ENCODE results near the gene PACSIN2. TPM values are rescaled to one million over a fixed set of nuclear protein-coding genes. Genes with fewer than 3 reads are reported as not detected.
"Not testable (repeated sequence)": the region's sequence is repeated elsewhere in the genome, so short reads cannot be mapped to it uniquely, and the experiment has no call there.

The PACSIN2 gene
- total RNA-seq, 1 donor from 2014 or later = 78.5 TPM

DNA sequence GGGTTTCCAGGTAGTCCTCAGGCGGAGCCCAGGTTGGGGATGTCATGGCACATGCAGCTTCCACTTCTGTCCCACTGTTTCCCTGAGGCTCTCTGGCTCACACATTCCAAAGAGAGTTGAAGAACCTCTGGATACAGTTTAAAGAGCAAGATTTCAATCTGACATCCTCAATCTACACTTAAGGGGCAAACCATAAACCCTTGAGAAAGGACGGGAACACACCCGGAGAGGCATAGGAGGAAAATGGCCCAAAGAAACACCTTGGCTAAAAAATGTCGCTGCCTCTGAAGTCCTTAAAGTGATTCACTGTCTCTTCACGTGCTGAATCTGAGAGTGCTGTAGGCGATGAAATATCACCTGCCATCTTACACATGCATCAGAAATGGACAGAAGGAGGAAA, 87.0 kb downstream of the PACSIN2 start:
- DNase-seq (ENCODE audit: low spot score) = no peak

DNA sequence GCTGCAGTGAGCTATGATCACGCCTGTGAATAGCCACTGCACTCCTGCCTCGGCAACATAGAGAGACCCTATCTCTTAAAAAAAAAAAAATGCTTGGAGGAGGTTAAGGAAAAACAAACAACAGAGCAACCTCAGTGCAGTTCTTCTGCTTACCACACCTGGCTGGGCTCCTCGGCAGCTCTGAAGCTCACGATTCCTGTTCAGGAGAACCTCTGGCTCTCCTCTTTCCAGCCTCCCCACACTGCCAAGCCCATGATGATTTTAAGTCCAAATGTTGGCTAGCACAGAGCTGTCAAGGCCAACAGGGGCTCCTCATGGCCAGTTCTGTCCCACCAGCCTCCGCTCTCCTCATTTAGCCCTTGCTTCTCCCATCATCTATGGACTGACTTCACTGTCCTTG, 88.2 kb downstream of the PACSIN2 start:
- no peak for DNase-seq (ENCODE audit: low spot score)

DNA sequence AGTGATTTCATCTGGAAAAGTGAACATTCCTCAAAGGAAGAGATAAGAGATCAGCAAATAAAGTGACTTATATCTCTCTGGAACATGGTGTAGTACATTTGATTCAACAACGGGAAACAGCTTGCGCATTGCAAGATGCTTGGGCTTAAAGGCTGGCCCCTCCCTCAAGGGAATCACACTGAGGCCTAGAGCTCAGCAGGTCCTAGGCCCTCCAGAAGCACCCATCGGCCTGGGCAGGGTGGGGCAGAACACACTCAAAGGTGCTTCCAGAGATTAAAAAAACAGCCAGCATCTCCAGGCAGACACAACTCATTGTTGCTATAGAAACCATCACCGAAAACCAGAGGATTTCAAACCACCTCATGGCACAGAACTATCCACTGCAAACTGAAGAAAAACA, 88.8 kb downstream of the PACSIN2 start:
- DNase-seq (ENCODE audit: low spot score) = no peak

DNA sequence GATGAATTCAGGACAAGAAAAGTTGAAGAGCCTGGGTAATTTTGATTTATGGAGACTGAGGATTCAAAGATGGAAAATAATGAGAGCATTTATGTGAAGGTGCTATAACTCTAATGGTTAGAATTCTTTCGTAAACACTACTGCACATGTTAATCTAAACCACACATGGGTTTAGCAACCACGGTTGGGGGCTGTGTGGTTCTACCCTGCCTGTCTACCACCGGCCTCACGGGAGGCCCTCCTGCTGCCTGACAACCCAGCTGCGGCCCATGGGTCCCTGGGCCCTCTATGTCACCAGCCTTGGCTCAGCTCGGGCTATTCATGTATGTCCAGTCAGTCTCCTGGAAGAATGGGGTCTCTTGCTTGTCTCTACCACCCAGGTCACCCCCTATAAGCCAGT, 89.4 kb downstream of the PACSIN2 start:
- DNase-seq (ENCODE audit: low spot score) = no peak

DNA sequence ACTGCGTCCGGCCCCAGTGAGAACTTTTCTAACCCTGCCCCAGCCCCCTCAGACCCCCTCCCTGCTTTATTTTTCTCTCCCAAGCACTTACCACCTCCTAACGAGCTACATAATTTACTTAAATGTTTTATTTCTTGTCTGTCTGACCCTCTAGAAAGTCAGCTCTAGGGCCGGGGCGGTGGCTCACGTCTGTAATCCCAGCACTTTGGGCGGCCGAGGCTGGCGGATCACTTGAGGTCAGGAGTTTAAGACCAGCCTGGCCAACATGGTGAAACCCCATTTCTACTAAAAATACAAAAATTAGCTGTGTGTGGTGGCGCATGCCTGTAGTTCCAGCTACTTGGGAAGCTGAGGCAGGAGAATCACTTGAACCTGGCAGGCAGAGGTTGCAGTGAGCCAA, 89.9 kb downstream of the PACSIN2 start:
- DNase-seq (ENCODE audit: low spot score) = not testable (repeated sequence)

DNA sequence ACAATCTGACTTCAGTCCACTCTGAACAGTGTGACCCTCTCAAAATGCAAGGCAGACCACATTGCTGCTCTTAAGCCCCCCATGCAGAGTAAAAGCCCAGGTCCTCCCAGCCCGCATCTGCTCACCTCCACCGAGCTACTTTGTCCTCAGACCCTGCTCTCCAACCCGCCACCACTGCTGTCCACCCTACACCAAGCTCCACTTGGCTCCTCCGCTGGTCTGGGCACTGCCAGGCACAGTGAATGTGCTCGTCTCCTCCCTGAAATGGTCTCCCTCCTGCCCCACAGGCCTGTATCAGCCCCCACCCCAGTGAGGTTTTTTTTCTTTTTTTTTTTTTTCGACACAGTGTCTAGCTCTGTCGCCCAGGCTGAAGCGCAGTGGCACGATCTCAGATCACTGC, 90.5 kb downstream of the PACSIN2 start:
- no peak for DNase-seq (ENCODE audit: low spot score)

DNA sequence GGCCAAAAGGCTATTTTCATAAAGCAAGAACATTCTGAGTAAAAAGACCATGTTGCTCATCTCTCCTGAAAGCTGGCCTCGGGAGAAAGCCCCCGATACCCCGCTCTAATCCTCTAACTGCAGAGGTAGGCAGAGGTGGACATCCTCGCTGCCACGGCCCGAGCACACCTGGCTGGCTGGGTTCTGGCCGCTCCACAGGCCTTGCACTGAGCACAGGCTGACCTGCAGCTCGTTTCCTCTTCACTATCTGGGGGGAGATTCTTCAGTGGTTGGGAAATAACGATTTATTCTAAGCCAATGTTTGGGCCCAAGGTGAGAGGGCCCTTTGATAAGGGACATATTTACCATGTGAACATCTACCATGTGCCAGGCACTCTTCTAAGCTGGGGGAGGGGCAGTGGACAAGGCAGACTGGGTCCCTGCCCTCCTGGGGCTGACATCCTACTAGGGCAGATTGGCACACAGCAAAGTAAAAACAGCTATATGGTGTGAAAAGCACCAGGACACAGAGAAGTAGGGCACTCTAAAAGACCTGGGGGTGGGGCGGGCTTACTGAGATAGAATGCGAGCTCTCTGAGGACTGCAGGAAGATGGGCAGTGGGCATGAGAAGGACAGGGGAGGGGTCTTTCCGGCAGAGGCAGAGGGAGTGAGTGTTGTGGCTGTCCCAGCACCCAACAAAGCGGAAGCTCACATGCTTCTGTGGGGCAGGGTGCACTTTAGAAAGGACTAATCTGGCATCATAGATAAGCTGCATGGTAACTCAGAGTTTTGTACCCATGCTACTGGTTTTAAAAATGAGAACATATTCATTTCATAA, 92.4 kb downstream of the PACSIN2 start:
- DNase-seq (ENCODE audit: low spot score) = no peak

DNA sequence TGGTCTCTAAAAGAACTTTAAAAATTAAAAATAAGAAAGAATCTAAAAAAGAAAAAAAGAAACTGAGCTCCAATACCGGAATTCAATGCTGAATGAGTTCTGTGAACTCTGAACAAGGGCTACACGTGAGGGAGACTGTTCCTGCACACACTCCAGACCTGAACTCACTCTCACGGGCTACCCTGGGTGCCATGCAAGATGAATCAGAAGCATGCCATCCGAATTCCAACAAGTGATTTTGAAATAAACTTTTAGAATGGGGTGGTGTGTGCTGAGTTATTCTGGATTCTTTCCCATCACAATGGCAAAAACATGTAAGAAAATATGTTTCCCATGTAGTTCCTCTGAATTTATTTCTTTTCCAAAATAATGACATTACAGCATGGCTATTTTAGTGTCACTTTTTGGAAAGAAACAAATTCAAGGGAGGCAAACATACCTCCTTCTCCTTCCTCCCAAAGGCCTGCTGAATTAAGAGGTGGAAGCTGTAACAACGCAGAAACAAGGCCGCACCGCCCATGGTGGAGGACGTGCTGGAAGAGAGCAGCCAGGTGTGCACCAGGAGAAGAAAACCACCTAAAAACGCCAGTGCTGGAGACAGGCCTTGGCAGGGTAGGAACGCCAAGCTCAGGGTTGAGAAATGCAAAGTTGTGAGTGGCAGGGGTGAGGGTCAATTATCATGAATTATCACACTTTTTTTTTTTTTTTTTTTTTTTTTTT, 94.7 kb downstream of the PACSIN2 start:
- DNase-seq (ENCODE audit: low spot score) = no peak

DNA sequence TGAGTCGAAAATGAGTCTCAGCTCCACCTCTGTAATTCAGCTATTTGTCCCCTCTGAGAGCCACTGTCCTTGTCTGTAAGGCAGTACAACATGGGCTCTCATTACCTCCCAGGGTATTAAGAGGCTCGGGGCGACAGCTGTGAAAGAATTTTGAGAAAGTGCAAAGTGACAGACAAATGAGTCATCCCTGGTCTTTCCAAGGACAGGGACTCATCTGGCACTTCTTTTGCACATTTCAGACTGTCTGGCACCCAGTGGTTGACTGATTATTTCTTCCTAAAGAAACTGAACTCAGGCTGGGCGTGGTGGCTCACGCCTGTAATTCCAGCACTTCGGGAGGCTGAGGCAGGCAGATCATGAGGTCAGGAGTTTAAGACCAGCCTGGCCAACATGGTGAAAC, 95.8 kb downstream of the PACSIN2 start:
- no peak for DNase-seq (ENCODE audit: low spot score)

DNA sequence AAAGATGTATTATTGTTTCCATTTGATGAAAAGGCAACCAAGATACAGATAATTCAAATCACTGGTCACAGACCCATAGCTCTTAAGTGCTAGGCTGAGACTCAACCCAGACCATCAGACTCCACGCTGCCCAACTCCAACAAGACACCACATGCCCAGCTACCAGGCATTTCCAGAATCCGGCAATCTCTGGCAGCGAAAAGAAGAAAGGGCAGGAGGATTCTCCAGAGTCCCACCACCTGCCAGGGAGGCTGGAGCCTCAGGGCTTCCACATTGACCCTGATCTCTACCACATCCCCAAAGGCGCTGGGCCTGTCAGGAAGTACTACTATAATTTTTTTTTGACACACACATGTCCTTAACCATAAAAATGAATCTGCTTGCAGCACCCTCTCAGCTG, 96.4 kb downstream of the PACSIN2 start:
- no peak for DNase-seq (ENCODE audit: low spot score)

DNA sequence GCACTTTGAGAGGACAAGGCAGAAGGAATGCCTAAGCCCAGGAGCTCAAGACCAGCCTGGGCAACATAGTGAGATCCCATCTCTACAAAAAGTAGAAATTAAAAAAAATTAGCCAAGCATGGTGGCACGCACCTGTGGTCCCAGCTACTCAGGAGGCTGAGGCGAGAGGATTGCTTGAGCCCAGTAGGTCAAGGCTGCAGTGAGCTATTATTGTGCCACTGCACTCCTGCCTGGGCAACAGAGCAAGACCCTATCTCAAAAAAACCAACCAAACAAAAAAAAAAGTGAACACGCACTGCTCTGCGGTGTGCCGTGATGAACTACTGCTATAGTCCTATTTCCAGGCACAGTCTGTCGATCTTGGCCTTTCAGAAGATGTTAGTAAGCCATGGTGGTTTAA, 97.6 kb downstream of the PACSIN2 start:
- DNase-seq (ENCODE audit: low spot score) = not testable (repeated sequence)

DNA sequence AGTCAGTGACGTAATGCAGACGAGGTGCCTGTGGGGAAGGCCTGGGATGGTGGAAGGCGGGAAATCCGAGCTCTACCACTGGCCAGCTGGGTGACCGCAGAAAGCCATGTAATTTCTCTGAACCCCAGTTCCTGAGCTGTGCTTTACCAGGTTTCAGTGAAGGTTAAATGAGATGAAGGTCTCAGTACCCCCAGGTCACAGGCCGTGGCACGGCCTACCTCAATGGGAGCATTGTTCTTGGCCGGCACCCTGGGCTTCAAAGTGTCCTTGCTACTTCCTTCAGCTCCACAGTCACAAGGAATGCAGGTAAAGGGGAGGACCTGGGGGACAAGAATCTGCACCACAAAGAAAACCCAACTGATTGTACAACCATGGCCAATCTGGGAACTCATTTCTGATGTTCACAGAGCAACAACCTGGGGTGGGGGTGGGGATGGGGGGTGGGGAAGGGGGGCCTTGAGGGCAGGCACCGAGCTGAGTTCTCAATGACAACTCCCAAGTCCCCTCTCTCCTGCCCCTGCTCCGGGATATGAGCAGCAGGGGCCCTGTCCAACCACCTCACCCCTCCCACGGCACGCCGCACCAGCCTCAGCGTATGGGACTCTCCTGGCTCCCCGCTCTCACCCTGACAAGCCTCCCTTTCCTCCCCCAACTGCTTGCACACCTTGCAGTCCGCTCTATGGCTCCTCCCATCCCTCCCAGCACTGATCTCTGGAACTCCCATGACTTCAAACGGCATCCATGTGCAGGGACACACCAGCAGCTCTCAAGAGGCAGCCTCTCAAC, 98.8 kb downstream of the PACSIN2 start:
- no peak for DNase-seq (ENCODE audit: low spot score)

DNA sequence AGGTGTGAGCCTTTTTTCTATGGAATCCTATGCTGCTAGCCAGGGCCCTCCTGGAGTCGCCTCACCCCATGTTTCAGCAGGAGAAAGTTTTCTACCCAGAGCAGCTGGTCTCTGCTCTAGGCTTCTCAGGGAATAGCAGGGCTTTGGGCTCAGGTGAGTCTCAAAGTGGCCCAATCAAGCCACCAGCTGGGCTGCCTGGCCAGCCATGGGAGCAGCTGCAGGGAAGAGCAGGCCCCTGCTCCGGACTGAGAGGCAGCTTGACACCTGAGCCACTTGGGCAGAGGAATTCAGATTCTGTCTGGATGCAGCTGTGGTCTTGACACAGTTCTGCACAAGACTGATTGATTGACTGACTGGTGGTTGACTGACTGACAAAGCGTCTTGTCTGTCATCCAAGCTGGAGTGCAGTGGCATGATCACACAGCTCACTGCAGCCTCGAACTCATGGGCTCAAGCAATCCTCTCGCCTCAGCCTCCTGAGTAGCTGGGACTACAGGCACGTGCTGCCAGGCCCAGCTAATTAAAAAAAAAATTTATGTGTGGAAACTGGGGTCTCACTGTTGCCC, 100.4 kb downstream of the PACSIN2 start:
- DNase-seq (ENCODE audit: low spot score) = no peak

DNA sequence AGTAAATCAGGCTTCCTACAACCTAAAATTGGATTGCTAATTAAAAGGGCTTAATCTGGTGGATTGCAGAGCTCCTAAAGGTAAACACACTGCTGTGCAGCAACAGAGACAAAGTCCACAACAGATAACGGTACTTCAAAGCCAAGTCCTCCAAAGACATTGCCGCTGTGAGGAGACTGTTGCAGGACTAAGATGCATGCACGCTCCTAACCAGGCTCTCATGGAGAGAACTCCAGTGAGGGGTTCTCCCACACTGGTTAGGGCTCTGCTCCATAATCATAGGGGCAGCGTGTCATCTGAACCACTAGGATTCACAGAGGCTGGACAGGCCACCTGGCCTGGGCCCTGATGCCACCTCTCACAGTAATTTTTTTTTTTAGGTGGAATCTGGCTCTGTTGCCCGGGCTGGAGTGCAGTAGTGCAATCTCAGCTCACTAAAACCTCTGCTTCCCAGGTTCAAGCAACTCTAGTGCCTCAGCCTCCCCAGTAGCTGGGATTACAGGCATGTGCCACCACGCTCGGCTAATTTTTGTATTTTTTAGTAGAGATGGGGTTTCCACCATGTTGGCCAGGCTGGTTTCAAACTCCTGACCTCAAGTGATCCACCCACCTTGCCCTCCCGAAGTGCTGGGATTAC, 101.0 kb downstream of the PACSIN2 start:
- DNase-seq (ENCODE audit: low spot score) = no peak

DNA sequence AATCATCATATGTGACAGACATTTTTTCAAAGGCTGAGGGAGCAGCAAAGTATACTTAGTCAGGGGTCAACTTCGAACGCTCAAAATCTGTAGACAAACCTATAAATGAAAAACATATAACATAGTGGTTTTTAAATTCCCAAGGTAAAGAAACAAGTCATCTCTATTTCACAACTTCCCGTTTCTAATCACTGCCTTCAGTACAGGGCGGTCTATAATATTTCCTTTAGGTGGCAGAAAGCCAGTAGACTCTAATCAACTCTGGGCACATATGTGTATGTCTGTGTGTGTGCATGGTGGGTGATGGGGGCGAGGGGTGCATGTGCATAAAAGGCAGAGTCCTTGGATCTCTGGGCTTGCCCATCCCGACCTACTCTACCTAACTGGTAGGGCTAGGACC, 102.9 kb downstream of the PACSIN2 start:
- DNase-seq (ENCODE audit: low spot score) = no peak

DNA sequence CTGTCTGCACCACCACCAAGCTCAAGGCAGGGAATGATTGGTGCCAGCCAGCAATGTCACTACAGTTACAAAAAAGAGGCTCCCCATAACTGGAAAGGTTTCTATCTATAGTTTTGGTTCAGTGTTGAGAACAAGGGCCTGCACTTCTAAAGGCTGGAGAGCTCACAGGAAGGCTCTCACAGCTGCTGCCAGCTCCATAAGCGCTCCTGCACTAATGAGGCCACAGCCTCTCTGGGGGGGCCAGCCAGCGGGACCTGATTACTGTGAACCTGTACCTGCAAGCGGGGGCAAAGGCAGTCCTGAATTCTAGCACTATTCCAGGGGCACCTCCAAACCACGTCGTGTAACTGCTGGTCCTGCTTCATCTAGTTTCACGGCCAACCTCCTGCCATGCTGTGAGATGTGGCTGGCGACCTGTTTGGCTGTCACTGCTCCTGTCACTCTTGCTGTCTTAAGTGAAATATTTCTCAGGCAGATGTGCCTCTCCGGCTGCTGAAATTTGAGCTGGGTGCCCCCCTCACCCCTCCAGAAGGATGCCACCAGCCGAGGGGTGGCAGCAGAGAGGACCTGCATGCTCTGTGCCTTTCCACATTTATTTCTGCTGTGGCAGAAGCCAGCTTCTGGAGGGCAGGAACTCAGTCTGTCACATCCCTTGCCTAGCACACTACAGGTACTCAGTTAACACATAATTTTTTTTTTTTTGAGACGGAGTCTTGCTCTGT, 104.6 kb downstream of the PACSIN2 start:
- no peak for DNase-seq (ENCODE audit: low spot score)

DNA sequence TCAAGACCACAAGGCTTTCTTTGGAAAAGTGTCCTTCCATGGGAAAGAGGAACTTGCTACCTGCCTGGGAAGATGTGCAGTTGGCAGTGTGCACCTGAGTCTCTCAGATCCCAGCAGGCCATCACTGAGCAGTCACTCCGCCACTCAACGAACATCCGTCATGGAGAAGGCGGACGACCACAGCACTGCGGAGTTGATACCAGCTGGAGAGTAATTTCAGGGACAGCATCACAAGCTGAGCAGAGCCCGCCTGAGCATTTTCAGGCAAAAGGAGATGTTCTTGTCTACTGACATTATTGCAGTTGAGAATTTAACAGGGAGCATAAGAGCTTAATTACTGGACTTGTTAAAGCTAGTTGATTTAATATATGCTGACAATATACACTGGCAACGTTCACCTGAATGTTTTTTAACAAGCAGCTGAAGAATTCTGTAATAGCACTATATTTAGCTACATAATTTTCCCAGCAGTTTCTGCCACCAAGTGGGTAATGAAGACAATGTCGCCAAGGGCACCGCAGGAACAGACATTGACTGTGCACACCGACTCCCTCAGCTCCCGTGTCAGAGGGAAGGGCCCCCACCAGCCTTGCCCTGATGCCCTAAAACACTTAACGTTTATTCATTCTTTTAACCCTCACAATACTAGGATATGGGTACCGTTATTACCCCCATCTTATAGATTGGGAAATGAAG, 105.4 kb downstream of the PACSIN2 start:
- no peak for DNase-seq (ENCODE audit: low spot score)

DNA sequence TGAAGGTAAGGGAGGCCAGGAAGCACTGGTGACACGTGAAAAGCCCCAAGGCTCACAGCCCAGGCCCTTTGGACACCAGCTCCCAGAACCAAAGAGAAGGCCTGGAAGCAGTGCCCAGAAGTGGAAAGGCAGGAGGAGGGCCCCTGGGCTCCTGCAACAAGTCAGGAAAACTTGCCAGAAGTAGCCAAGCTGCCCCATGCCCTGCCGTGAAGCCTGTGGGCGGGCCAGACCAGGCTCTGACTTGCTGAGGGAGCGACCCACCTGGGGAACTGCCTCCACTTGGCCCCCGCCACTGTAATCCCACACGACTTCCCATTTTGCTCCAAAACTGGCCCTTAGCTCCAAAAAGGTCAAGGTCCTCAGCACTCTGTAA, 106.6 kb downstream of the PACSIN2 start:
- DNase-seq (ENCODE audit: low spot score) = no peak

DNA sequence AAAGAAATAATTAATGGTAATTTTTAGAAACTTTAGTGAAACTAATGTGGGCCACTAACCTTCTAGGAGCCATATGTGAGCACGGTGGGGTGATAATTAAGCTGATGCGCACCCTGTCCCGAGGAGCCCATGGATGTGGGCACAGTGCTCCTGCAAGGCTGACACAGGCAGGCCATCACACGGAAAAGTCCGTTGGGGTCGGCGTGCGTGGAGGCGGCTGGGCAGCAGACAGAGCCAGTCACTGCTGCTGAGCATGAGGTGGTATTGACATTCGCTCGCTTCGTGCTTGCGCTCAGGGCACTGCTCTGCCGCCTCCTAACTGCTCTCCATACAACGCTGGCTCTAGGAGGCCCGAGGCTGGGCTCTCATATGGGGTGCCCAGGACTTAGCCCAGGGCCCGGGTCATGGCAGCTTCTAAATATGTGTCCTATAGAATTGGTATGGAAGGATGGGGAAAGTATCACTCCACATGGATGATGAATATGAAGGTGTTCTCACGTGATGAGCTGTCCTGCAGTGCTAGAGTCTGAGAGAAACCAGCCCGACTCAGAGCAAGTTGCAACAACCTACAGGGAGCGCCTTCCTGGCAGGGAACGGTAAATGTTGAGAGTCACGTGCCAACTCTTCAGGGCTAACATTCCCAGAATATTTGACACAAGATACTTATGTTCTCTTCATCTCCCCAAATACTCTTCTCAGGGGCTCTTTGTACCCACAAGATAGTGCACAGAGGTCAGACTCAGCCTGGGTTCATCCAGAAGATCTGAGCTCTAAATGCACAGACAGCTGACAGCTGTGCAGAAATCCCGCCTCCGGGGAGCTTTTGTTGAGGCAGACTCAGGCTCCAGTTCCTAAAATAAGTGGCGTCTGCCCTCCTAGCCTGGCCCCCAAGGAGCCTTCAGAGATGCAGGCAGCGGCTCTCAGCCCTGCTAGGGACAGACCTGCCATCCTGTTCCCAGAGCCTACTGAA, 107.3 kb downstream of the PACSIN2 start:
- no peak for DNase-seq (ENCODE audit: low spot score)

All from ureter (tissue), 1 donor.